OCI-LY1 (cell line): ENCODE results near the gene AP2S1.
"Not testable (repeated sequence)": the region's sequence is repeated elsewhere in the genome, so short reads cannot be mapped to it uniquely, and the experiment has no call there.

ENCODE experiments used
- H2AFZ ChIP-seq: fragments of 200-600 bp; sonication (generic), shearing (Covaris generic); 2 replicates; pipeline ENCODE4 v1.6.0; 2014; ENCODE audit warnings: antibody characterized with exemption, mild to moderate bottlenecking, low read length
- H3F3A ChIP-seq: fragments of 200-600 bp; sonication (generic), shearing (Covaris generic); 2 replicates; pipeline ENCODE4 v1.6.0; 2014; ENCODE audit warnings: mild to moderate bottlenecking, antibody characterized with exemption, low read length, moderate library complexity; ENCODE audit not compliant: insufficient read depth
- H3K27ac ChIP-seq: fragments of 200-600 bp; sonication (generic); 2 replicates; pipeline ENCODE4 v1.5.1; 2014; ENCODE audit warnings: low read length, mixed run types, mild to moderate bottlenecking, low read depth; ENCODE audit not compliant: poor library complexity, severe bottlenecking
- H3K27me3 ChIP-seq: fragments of 200-600 bp; sonication (generic); 2 replicates; pipeline ENCODE4 v1.6.0; 2014; ENCODE audit warnings: antibody characterized with exemption, mild to moderate bottlenecking, low read length, moderate library complexity; ENCODE audit not compliant: insufficient read depth
- H3K36me3 ChIP-seq: fragments of 200-600 bp; sonication (generic); 2 replicates; pipeline ENCODE4 v1.6.1; 2014; ENCODE audit warnings: mild to moderate bottlenecking, antibody characterized with exemption, low read length, moderate library complexity, mixed read lengths; ENCODE audit not compliant: insufficient read depth
- H3K4me1 ChIP-seq: fragments of 200-600 bp; sonication (generic); 2 replicates; pipeline ENCODE4 v1.5.1; 2014; ENCODE audit warnings: mild to moderate bottlenecking, low read length, moderate library complexity; ENCODE audit not compliant: insufficient read depth, severe bottlenecking
- H3K4me2 ChIP-seq: fragments of 200-600 bp; sonication (generic), shearing (Covaris generic); 2 replicates; pipeline ENCODE4 v1.6.1; 2014; ENCODE audit warnings: low read length
- H3K4me3 ChIP-seq: fragments of 200-600 bp; sonication (generic); 2 replicates; pipeline ENCODE4 v1.5.1; 2014; ENCODE audit warnings: low read length, low read depth, mild to moderate bottlenecking, mixed read lengths; ENCODE audit not compliant: poor library complexity, severe bottlenecking
- H3K79me2 ChIP-seq: fragments of 200-600 bp; shearing (Covaris generic); 2 replicates; pipeline ENCODE4 v1.6.1; 2016; ENCODE audit warnings: mixed run types, low read length, mixed read lengths; ENCODE audit not compliant: insufficient read depth
- H3K9ac ChIP-seq: fragments of 200-600 bp; sonication (generic), shearing (Covaris generic); 2 replicates; pipeline ENCODE4 v1.6.1; 2014; ENCODE audit warnings: mild to moderate bottlenecking, low read length, mixed read lengths
- H3K9me2 ChIP-seq: fragments of 200-600 bp; sonication (generic), shearing (Covaris generic); 2 replicates; pipeline ENCODE4 v1.6.1; 2014; ENCODE audit warnings: low read depth, mild to moderate bottlenecking, low read length, mixed read lengths
- H3K9me3 ChIP-seq: fragments of 200-600 bp; shearing (Covaris generic); 2 replicates; pipeline ENCODE4 v1.6.1; 2014; ENCODE audit warnings: low read length, mixed read lengths
- H4K20me1 ChIP-seq: fragments of 200-600 bp; sonication (generic), shearing (Covaris generic); 2 replicates; pipeline ENCODE4 v1.6.0; 2016; ENCODE audit warnings: mild to moderate bottlenecking, low read length; ENCODE audit not compliant: insufficient read depth
- EZH2 ChIP-seq: fragments of 200-600 bp; sonication (generic), shearing (Covaris generic); IDR thresholded peaks from 2 replicates; pipeline ENCODE4 v1.8.0; 2017; ENCODE audit warnings: borderline replicate concordance, mixed run types, mild to moderate bottlenecking, antibody characterized with exemption, low read length, moderate library complexity, mixed read lengths
- TF ChIP-seq, protein P1 (sequence below): fragments of 200-600 bp; sonication (generic), shearing (Covaris generic); IDR thresholded peaks from 2 replicates; pipeline ENCODE4 v1.5.1; 2017; ENCODE audit warnings: mild to moderate bottlenecking, antibody characterized with exemption, low read length, moderate library complexity, mixed read lengths

The AP2S1 gene

DNA sequence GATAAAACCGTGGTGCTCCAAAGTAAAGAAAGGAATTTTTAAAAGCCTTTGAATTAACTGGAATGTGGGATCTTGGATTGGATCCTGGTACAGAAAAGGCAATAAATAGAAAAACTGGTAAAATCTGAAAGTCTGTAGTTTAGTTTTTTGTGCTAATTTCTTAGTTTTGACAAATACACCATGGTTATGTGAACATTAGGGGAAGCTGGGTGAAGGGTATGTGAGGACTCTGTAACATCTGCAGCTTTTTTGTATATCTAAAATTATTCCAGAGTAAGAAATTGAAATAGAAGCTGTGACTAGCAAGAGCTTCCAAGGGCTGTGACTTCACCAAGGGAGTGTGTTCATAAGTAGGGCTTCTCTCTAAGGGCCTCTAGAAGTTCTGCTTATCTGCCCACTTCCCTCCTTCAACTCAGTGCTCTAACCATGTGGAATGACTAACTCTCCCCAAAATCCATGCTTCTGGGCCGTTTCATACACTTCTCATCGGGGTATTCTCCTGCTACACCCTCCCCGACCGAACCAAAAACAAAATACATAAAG, 36.7 kb upstream of the AP2S1 start:
- Histone ChIP-seq H4K20me1 (no peaks in the 10 kb centered on the region), H3K27ac (no peak overlapping the region), H3K9ac (no peak overlapping the region), H3K9me2 (no peaks in the 10 kb centered on the region), H3K4me2 (no peak overlapping the region), H3K4me3 (no peak overlapping the region), H3K9me3 (no peaks in the 10 kb centered on the region), H3F3A (0 out of 2 replicates have a peak, but pooled peaks cover 3% of the 10 kb centered on the region), H3K4me1 (peaks cover 36% of the 10 kb centered on the region), H2AFZ (no peak overlapping the region), H3K79me2 (peaks cover 67% of the 10 kb centered on the region), H3K36me3 (peaks cover 8% of the 10 kb centered on the region; the same call in 1 of the 2 replicates), H3K27me3 (no peaks in the 10 kb centered on the region)
- TF ChIP-seq, protein P1, sequence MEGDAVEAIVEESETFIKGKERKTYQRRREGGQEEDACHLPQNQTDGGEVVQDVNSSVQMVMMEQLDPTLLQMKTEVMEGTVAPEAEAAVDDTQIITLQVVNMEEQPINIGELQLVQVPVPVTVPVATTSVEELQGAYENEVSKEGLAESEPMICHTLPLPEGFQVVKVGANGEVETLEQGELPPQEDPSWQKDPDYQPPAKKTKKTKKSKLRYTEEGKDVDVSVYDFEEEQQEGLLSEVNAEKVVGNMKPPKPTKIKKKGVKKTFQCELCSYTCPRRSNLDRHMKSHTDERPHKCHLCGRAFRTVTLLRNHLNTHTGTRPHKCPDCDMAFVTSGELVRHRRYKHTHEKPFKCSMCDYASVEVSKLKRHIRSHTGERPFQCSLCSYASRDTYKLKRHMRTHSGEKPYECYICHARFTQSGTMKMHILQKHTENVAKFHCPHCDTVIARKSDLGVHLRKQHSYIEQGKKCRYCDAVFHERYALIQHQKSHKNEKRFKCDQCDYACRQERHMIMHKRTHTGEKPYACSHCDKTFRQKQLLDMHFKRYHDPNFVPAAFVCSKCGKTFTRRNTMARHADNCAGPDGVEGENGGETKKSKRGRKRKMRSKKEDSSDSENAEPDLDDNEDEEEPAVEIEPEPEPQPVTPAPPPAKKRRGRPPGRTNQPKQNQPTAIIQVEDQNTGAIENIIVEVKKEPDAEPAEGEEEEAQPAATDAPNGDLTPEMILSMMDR: no peak
- TF ChIP-seq EZH2: no peak

DNA sequence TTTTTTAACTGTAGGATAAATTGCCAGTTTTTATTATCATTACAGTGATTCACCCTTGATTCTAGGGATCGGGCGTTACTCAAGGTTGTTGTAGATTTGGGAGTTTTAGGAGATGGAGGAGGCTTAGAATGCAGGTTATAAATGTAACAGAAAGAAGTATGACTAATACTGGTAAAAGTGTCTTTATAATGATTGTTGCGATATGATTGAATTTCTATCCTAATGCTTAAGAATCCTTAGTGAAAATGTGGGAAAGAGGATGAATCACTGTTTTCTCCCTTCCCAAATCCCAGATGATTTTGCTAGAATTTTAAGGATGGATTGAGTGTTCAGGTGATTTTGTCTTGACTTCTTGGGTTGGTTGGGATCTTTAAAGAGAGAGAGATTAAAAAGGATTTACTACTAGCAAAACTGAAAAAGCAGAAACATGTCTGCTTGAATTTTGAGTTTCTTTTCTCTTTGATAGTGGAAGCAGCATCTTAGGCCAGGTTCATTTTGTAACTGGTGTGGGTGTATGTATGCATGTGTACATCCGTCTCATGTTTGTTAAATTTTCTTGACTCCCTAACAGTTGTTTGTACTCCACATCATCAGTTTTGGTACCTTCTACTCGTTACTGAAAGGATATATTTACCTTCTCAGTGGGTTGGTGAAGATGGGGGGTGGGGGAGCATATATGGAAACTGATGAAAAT, 36.0 kb upstream of the AP2S1 start:
- no peak overlapping the region for H3K4me2 ChIP-seq
- no peaks in the 10 kb centered on the region for H3K27me3 ChIP-seq
- no peak overlapping the region for H2AFZ ChIP-seq

DNA sequence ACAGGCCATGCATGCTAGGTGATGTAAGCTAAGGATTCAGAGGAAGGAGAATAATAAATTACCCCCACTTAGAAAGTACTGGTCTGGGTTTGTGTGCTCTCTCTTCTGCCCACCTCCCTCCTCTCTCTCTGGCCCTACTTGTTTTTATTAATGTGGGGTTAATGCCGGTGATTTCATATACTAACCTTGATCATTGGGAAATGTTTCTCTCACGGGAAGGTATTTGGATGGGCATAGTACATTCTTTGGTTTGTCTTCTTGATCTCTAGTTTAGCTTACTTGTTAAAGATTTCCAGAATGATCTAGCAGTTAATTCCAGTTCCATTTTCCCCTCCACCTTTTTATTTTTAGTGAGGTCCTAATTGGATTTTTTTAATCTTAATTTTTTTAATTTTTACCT, 34.8 kb upstream of the AP2S1 start:
- H3K27ac ChIP-seq: no peak overlapping the region
- no peaks in the 10 kb centered on the region for H3K27me3 ChIP-seq
- no peak for TF ChIP-seq EZH2
- TF ChIP-seq, protein P1: no peak
- peaks cover 64% of the 10 kb centered on the region for H3K79me2 ChIP-seq
- peaks cover 8% of the 10 kb centered on the region; the same call in 1 of the 2 replicates for H3K36me3 ChIP-seq
- no peak overlapping the region for H3K4me2 ChIP-seq
- no peak overlapping the region for H2AFZ ChIP-seq
- no peak overlapping the region for H3K9ac ChIP-seq
- no peaks in the 10 kb centered on the region for H3K9me3 ChIP-seq
- 0 out of 2 replicates have a peak, but pooled peaks cover 2% of the 10 kb centered on the region for H3F3A ChIP-seq
- no peaks in the 10 kb centered on the region for H3K9me2 ChIP-seq
- peaks cover 20% of the 10 kb centered on the region for H3K4me1 ChIP-seq
- H4K20me1 ChIP-seq: no peaks in the 10 kb centered on the region
- H3K4me3 ChIP-seq: no peak overlapping the region

More for the DNA sequence above, 36.0 kb upstream of the AP2S1 start:
- H3K4me1 ChIP-seq: peaks cover 30% of the 10 kb centered on the region
- no peaks in the 10 kb centered on the region for H3K9me2 ChIP-seq
- no peak overlapping the region for H3K9ac ChIP-seq
- TF ChIP-seq, protein P1: no peak
- TF ChIP-seq EZH2: no peak
- no peak overlapping the region for H3K27ac ChIP-seq
- H3K79me2 ChIP-seq: peaks cover 64% of the 10 kb centered on the region
- no peak overlapping the region for H3K4me3 ChIP-seq
- H4K20me1 ChIP-seq: no peaks in the 10 kb centered on the region
- peaks cover 8% of the 10 kb centered on the region; the same call in 1 of the 2 replicates for H3K36me3 ChIP-seq
- 0 out of 2 replicates have a peak, but pooled peaks cover 3% of the 10 kb centered on the region for H3F3A ChIP-seq
- no peaks in the 10 kb centered on the region for H3K9me3 ChIP-seq

DNA sequence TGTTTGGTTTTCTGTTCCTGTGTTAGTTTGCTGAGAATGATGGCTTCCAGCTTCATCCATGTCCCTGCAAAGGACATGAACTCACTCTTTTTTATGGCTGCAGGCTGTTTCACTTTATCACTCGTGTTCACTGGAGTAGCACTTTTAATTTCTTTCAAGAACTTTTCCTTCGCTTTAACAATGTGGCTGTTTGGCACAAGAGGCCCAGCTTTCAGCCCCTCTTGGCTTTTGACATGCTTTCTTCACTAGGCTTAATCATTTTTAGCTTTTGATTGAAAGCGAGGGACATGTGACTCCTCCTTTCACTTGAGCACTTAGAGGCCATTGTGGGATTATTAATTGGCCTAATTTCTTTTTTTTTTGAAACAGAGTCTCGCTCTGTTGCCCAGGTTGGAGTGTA, 32.1 kb upstream of the AP2S1 start:
- not testable (repeated sequence) for H3K27ac ChIP-seq, H3K4me2 ChIP-seq, H3K4me1 ChIP-seq, H3K4me3 ChIP-seq, H3K9ac ChIP-seq, H3K36me3 ChIP-seq, H3F3A ChIP-seq, H3K9me2 ChIP-seq, H3K27me3 ChIP-seq, H3K9me3 ChIP-seq, H2AFZ ChIP-seq, H4K20me1 ChIP-seq
- H3K79me2 ChIP-seq: peaks cover 67% of the 10 kb centered on the region
